Endothelial cell of umbilical vein (primary cell): ENCODE measurements around the gene DUS2. TPM values are rescaled to one million over a fixed set of nuclear protein-coding genes. Genes with fewer than 3 reads are reported as not detected.

Source experiments
- BruUV-seq: library from RNA; stranded (reverse); fragments of 400-500 nt; replicated peaks from 2 replicates; lab custom pipeline; 2021; lab: Mats Ljungman, UMichigan
- CTCF ChIA-PET: fragments of 300-600, 350-600 bp; sonication (Branson Sonifier 250); formaldehyde crosslinking; loops from one replicate; lab custom pipeline; 2021; ENCODE audit warnings: antibody characterized with exemption, inconsistent platforms; lab: Charles Lee
- POLR2A ChIA-PET: fragments of 300-600, 350-600 bp; sonication (Branson Sonifier 250); formaldehyde crosslinking; loops from one replicate; lab custom pipeline; 2021; ENCODE audit warnings: antibody characterized with exemption, inconsistent platforms; lab: Charles Lee
- DNase-seq: peaks from one replicate; pipeline ENCODE4 v3.0.0-alpha.2; 2011; ENCODE audit warnings: low read depth, low spot score
- FAIRE-seq: peaks from 2 replicates; lab custom pipeline; 2011; peaks lifted over from hg19 to GRCh38; lab: Jason Lieb, UNC
- H2AFZ ChIP-seq: 2 replicates; pipeline ENCODE4 v1.6.0; 2012; ENCODE audit warnings: low read depth, low read length, control low read depth, inconsistent platforms
- H3K27ac ChIP-seq: 2 replicates; pipeline ENCODE4 v1.5.1; 2011; ENCODE audit warnings: low read depth, mild to moderate bottlenecking, control low read depth, low read length, moderate library complexity; ENCODE audit not compliant: insufficient read depth
- H3K27me3 ChIP-seq, 2 experiments: 2 replicates each; pipeline versions ENCODE4 v1.6.0 to v1.6.1; 2011; ENCODE audit warnings: low read length in 2 of 2, mixed read lengths in 1 of 2; ENCODE audit not compliant: control insufficient read depth in 2 of 2, insufficient read depth in 2 of 2
- H3K36me3 ChIP-seq, 2 experiments: 2 replicates in 1 of 2; 3 replicates in 1 of 2; pipeline ENCODE4 v1.5.1; 2011; ENCODE audit warnings: low read length in 2 of 2, mild to moderate bottlenecking in 1 of 2, moderate library complexity in 1 of 2; ENCODE audit not compliant: control insufficient read depth in 2 of 2, insufficient read depth in 2 of 2; ENCODE audit errors: extremely low read depth in 1 of 2
- H3K4me1 ChIP-seq: 3 replicates; pipeline ENCODE4 v1.5.1; 2011; ENCODE audit warnings: mild to moderate bottlenecking, low read length; ENCODE audit not compliant: control insufficient read depth, insufficient read depth; ENCODE audit errors: extremely low read depth
- H3K4me2 ChIP-seq: 2 replicates; pipeline ENCODE4 v1.6.1; 2011; ENCODE audit warnings: low read length, control low read depth, mixed read lengths; ENCODE audit not compliant: insufficient read depth
- H3K4me3 ChIP-seq, 3 experiments: fragments of 200-600 bp in 1 of 3; sonication (generic), shearing (Covaris generic) in 1 of 3; replicated peaks in 1 of 3; 2 replicates each; pipeline ENCODE4 v1.5.1; 2011 to 2016; ENCODE audit warnings: control low read depth in 3 of 3, low read length in 3 of 3, mild to moderate bottlenecking in 2 of 3, inconsistent platforms in 1 of 3, low read depth in 1 of 3, moderate library complexity in 1 of 3; ENCODE audit not compliant: insufficient read depth in 1 of 3
- H3K79me2 ChIP-seq: 2 replicates; pipeline ENCODE4 v1.6.0; 2012; ENCODE audit warnings: low read length, inconsistent platforms; ENCODE audit not compliant: control insufficient read depth, insufficient read depth
- H3K9ac ChIP-seq: replicated peaks from 2 replicates; pipeline ENCODE3; 2011; ENCODE audit warnings: low read length, control low read depth; ENCODE audit not compliant: insufficient read depth; ENCODE audit errors: extremely low read depth
- H3K9me1 ChIP-seq: replicated peaks from 3 replicates; pipeline ENCODE4 v1.6.0; 2011; ENCODE audit warnings: mild to moderate bottlenecking, low read length; ENCODE audit not compliant: control insufficient read depth, insufficient read depth; ENCODE audit errors: extremely low read depth
- H3K9me3 ChIP-seq: replicated peaks from 2 replicates; pipeline ENCODE4 v1.5.1; 2012; ENCODE audit warnings: low read length, inconsistent platforms; ENCODE audit not compliant: control insufficient read depth, insufficient read depth
- H4K20me1 ChIP-seq: replicated peaks from 2 replicates; pipeline ENCODE3; 2011; ENCODE audit warnings: mild to moderate bottlenecking, low read length; ENCODE audit not compliant: control insufficient read depth, insufficient read depth; ENCODE audit errors: extremely low read depth
- CTCF ChIP-seq, 2 donors: IDR thresholded peaks; 1 replicate in 1 of 2; 2 replicates in 1 of 2; pipeline ENCODE4 v1.5.1; 2011; ENCODE audit warnings: low read length in 2 of 2, mild to moderate bottlenecking in 2 of 2, moderate library complexity in 2 of 2, control low read depth in 1 of 2, inconsistent platforms in 1 of 2, low read depth in 1 of 2; ENCODE audit not compliant: insufficient read depth in 1 of 2; ENCODE audit errors: extremely low read depth in 1 of 2
- EZH2 ChIP-seq: IDR thresholded peaks from 2 replicates; pipeline ENCODE4 v1.6.1; 2012; ENCODE audit warnings: borderline replicate concordance, low read depth, mild to moderate bottlenecking, moderate library complexity, low read length, inconsistent platforms; ENCODE audit not compliant: severe bottlenecking
- FOS ChIP-seq: IDR thresholded peaks from 2 replicates; pipeline ENCODE4 v1.6.1; 2011; ENCODE audit warnings: mild to moderate bottlenecking, low read length, moderate library complexity, borderline replicate concordance; ENCODE audit not compliant: insufficient read depth
- GATA2 ChIP-seq: IDR thresholded peaks from 2 replicates; pipeline ENCODE4 v1.7.0; 2011; ENCODE audit warnings: low read depth, mild to moderate bottlenecking, moderate library complexity, mixed read lengths, low read length; ENCODE audit not compliant: insufficient read length, insufficient read depth
- JUN ChIP-seq: IDR thresholded peaks from 2 replicates; pipeline ENCODE4 v1.6.1; 2011; ENCODE audit warnings: borderline replicate concordance, low read depth; ENCODE audit not compliant: insufficient read length, insufficient read depth
- MAX ChIP-seq: IDR thresholded peaks from 2 replicates; pipeline ENCODE4 v1.6.1; 2011; ENCODE audit not compliant: insufficient read depth, insufficient read length
- MYC ChIP-seq: IDR thresholded peaks from one replicate; pipeline ENCODE4 v1.6.1; 2011; ENCODE audit warnings: mild to moderate bottlenecking, low read depth, low read length
- POLR2A ChIP-seq: IDR thresholded peaks from 2 replicates; pipeline ENCODE4 v1.6.1; 2012; ENCODE audit warnings: low read depth, mild to moderate bottlenecking, control low read depth, low read length
- POLR2AphosphoS5 ChIP-seq: IDR thresholded peaks from 2 replicates; pipeline ENCODE4 v1.6.1; 2012; ENCODE audit warnings: low read depth, mild to moderate bottlenecking, control low read depth, low read length, moderate library complexity; ENCODE audit not compliant: insufficient read depth
- dilution Hi-C: fragments of 300-500 bp; cut with MboI; formaldehyde crosslinking; loops from one replicate; pipeline ENCODE4 v1.15.0; 2019; ENCODE audit warnings: low sequenced_read_pairs; ENCODE audit not compliant: extremely low pct_ligation_motif_present
- intact Hi-C: fragments of 100-400 bp; cut with micrococcal nuclease; formaldehyde crosslinking; loops from one replicate; pipeline ENCODE4 v1.10.0; 2022
- polyA plus RNA-seq, 4 experiments: library from polyadenylated mRNA; depleted of rRNA in 3 of 4; stranded (reverse) in 3 of 4; unstranded in 1 of 4; fragments of >200 nt; gene quantifications; 2 replicates each; pipeline versions ENCODE4 v1.2.1 to v1.2.3, GENCODE V29; 2011 to 2012; ENCODE audit warnings: missing spikeins in 1 of 4
- total RNA-seq: library from RNA; stranded (reverse); gene quantifications from 2 replicates; pipeline ENCODE4 v1.2.3, GENCODE V29; 2021

DUS2 gene
- total and polyA plus RNA-seq, 2 donors (not counting 3 experiments of a cell fraction or from before 2014, with no cell fraction given) = 16.4 to 21.7 TPM

DNA sequence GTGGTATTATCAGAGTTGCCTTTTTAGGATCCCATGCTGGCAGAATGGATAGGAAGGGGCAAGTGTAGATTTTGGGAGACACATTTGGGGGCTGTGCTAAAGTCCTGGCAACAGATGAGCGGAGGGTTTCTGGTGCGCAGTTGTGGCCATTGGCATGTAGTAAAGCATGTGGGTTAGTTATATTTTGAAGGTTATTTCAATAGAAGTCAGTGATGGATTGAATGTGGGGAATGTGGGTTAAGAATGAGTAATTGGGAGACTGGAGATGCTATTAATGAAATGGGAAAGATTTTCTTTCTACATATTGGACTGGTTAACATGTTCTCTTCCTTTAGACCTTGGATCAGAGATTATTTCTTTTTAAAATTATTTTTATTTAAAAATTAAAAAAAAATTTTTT is 10.0 kb downstream of the DUS2 start:
- Histone ChIP-seq H3K9ac (no peak overlapping the region), H3K9me3 (no peaks in the 10 kb centered on the region), H4K20me1 (no peaks in the 10 kb centered on the region), H3K27ac (no peak overlapping the region), H3K4me1 (no peaks in the 10 kb centered on the region), H3K4me3 (no peak overlapping the region), H3K4me2 (no peak overlapping the region), H3K9me1 (no peaks in the 10 kb centered on the region), H3K27me3 (no peaks in the 10 kb centered on the region), H3K36me3 (peaks cover 0 to 5% of the 10 kb centered on the region in 2 experiments), H2AFZ (no peak overlapping the region), H3K79me2 (no peaks in the 10 kb centered on the region)
- ChIA-PET POLR2A (interaction anchor here (0.6 kb wide), 1 partner anchor 441 kb away, joined by 3 read pairs; no protein-coding TSS in a partner anchor), CTCF (interaction anchor here (1.3 kb wide), 1 partner anchor 46 kb away, joined by 4 read pairs; no protein-coding TSS in a partner anchor)
- no peak for TF ChIP-seq FOS
- TF ChIP-seq MAX = no peak
- TF ChIP-seq MYC = no peak
- TF ChIP-seq GATA2 = no peak
- TF ChIP-seq EZH2 = no peak
- TF ChIP-seq POLR2A = no peak
- no peak for TF ChIP-seq CTCF (IDR thresholded peaks at IDR 0.05; ENCODE audit: extremely low read depth in 1 of 2, insufficient read depth in 1 of 2, low read depth in 1 of 2, low read length in 2 of 2)
- TF ChIP-seq JUN = no peak
- TF ChIP-seq POLR2AphosphoS5 = no peak
- intact Hi-C loops (no loop called here), dilution Hi-C loops (no loop called here)
- no peak for FAIRE-seq
- no peak for DNase-seq
- no TSS peak for BruUV-seq
